ENCODE measurements around the gene PTPRG. TPM values are rescaled to one million over a fixed set of nuclear protein-coding genes. Genes with fewer than 3 reads are reported as not detected.

The PTPRG gene
- polyA plus RNA-seq, 3 donors, result 76.9 to 94.9 (median 92.1) TPM

DNA sequence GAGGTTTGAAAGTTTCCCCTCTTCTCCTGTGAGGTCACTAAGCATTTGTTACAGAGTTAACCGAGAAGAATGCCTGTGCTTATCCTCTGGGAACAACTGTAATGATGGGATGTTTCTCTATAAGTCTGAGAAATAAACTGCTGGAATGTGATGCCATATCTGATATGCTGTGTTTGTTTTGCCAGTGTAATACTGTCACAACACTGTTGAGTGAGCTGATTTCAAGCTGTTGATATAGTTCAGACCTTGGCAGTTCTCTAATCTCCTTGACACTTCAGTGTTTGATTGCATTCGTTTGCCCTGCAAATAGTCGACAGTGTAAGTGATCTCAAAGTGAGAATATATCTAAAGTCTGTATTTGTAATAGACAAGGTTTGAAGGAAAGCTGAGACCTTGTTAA, 73.3 kb downstream of the PTPRG start:
- DNase-seq (ENCODE audit: extremely low read depth in 1 of 11, low read depth in 9 of 11, low spot score in 4 of 11), result peak in 2 of 11 donors; percentile 11 to 16

DNA sequence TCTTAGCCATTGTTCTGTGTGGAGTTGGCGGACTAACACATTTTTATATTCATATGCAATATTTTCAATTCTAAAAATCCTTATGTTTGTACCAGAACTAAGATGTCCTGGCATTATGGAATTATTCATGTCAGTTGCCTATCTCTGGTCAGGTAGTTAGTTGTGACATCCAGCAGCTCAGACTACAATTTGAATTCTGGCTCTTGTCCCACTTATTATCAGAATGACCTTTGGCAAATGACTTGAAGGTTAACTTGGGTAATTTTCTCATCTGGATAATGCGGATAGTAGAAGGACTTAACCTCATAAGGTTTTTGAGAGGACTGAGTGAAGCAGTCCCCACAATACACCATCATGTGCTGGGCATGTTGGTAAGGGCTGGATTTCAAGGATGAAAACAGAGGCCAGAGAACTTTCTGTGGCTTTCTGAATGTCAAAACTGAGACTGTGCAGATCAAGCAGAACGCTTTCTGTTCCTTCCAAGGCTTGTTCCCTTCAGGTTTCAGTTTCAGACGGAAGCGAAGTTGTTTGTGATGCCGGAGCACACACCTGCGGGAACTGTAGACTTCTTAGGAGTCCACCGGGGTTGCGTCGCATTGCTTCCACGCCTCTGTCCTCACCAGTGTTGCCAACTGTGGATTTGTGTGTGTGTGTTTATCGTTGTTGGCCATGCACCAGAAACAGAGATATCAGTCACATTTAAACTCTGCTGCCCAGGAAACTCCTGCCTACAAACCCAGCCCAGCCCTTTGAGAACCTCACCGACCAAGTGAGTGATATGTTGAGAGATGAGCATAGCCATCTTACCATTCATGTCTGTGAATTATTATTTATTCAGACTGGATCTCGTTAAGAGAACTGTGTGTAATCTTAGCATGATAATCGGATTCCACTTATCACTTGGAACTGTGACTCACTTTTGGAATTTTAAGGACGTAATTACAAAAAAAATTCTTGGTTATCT, 76.0 kb downstream of the PTPRG start:
- no peak for DNase-seq (ENCODE audit: extremely low read depth in 1 of 11, low read depth in 9 of 11, low spot score in 4 of 11)

DNA sequence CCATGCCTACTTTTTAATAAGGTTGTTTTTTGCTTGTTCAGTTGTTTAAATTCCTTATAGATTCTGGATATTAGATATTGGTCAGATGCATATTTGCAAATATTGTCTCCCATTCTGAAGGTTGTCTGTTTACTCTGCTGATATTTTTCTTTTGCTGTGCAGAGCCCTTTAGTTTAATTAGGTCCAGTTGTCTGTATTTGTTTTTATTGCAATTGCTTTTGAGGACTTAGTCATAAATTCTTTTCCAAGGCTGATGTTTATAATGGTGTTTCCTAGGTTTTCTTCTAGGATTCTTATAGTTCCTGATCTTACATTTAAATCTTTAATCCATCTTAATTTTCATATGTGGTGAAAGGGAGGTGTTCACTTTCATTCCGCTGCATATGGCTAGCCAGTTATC, 77.4 kb downstream of the PTPRG start:
- DNase-seq (ENCODE audit: extremely low read depth in 1 of 11, low read depth in 9 of 11, low spot score in 4 of 11), result no peak

DNA sequence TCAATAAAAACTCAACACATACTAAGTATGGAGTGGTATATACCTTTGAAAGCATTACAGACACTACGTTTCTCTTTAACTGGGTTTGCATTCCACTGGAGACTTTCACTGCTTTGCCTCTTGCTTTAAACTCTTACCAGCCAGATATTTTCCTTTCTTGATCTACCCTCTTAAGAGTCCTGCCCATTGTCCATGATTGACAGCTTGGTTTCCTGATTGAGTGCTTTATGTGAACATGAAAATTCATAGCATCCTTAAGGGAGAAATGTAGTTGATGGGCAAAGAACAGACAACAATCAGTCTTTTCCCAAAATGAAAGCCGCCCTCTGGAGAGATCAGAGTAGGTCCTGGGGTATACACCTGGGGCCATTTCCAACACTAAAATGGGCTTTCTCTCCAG, 78.6 kb downstream of the PTPRG start:
- DNase-seq (ENCODE audit: extremely low read depth in 1 of 11, low read depth in 9 of 11, low spot score in 4 of 11), result no peak

DNA sequence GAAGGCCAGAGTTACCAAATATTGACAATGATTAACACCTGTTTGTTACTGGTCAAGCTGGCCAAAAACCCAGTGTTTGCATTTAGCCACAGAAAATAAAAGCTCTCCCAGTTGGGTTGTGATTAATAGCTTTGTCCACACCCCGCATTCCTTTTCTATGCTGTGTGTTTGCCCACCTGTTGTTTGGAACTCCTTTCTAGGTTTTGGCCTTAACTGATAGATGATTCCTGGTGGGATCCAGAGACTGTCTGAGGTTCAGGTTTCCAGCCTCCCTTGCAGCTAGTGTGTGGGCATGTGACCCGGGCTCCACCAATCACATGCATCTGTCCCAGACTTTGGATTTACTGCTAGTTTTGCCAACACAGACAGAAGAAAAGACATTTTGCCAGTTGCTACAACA, 83.8 kb downstream of the PTPRG start:
- no peak for DNase-seq (ENCODE audit: extremely low read depth in 1 of 11, low read depth in 9 of 11, low spot score in 4 of 11)

DNA sequence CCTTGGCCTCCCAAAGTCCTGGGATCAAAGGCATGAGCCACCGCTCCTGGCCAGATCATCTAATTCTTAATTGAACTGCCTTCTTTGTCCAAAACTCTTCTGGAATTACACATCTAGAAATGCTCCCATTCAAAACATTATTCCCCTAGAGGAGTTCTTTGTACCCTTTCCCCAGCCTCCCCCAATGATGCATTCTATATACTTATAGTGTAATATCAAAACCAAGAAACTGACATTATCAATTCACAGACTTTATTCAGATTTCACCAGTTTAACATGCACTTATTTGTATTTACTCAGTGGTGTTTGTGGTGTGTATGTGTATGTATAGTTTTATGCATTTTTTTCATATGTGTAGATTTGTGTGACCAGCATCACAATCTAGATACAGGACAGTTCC, 85.0 kb downstream of the PTPRG start:
- no peak for DNase-seq (ENCODE audit: extremely low read depth in 1 of 11, low read depth in 9 of 11, low spot score in 4 of 11)

DNA sequence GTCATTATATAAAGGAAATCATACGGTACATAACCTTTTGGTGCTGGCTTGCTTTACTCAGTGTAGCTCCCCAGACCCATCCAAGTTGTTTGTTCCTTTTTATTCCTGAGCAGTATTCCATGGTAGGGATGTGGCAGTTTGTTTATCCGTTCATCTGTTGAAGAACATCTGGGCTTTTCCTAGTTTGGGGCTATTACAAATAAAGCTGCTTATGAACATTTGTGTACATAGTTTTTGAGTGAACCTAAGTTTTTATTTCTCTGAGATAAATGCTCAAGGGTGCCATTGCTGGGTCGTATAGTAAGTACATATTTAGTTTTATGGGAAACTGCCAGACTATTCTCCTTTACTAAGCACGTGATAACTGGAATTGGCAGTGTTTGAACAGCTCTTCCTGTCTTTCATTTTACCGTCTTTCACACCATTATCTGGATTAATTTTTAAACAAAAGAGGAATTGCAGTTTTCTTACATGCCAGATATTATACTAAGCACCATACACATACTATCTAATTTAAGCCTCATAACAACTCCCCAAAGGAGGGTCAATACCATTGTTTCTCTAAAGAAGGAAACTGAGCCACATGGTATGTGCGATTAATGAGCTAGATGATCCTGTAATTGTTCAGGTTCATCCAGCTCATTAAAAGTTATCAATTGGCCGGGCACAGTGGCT, 85.6 kb downstream of the PTPRG start:
- no peak for DNase-seq (ENCODE audit: extremely low read depth in 1 of 11, low read depth in 9 of 11, low spot score in 4 of 11)

DNA sequence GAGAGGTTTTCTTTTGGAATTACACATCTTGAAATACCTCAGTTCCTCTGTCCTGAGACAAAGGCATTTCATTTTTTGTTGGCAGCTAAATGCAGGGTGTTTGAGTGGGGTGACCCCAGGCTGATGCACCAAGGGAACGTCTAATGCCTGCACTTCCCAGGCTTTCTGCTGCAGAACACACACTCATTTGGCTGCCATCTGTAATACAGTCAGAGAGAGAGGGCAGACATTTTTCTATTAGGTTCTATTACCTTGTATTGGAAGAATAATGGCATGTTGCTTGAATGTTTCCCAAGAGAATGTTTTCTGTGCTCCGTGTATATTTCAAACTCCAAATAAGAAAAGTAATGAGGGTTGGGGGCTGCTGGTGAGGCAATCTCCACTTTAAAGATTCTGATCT, 87.1 kb downstream of the PTPRG start:
- DNase-seq (ENCODE audit: extremely low read depth in 1 of 11, low read depth in 9 of 11, low spot score in 4 of 11), result no peak

DNA sequence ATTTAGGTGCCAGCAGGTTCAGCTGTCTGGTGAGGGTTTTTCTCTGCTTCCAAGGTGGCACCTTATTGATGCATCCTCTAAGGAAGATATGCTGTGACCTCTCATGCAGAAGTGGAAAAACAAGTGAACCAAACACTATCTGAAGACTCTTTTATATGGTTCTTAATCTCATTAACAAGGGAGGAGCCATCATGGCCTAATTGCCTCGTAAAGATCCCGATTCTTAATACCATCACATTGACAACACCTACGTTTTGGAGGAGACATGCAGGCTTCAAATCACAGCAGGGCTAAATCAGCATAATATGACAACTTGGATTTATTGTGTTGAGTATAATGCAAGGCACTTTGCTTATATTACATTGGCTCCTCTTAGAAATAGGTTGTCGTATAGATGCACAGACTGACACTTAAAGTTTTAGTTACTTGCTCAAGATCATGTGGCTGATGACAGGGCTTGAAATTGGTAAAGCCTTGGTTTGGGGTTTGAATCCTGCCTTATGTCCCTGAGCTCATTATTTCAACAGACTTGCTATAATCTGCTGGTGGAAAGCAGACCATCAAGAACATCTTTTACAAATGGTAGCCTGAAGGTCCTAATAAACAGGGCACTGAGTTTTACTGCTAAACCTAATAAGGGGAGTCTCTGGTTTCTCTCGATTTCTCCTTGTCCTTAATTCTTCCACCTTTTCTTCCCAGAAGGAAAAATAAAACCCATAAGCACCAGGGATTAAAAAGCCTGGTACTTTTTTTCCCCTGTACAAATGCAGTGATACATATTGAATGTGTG, 88.2 kb downstream of the PTPRG start:
- DNase-seq (ENCODE audit: extremely low read depth in 1 of 11, low read depth in 9 of 11, low spot score in 4 of 11), result no peak

DNA sequence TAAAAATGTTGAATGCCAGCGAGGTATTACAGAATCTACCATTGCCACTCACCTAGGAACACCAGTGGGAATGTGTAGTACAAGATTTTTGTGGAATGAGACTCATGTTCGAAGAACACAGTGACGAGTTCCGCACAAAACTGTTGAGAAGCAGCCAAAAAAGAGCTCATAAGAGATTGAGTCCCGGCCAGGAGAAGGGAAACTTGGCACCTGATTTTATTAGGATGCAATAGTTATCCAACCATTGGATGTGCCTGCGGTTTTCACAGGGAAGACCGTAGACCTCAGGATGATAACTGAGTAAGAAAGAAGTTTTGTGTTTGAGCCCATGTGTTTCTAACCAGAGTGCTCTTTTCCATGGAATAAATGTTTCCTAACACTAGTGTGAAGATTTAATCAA, 88.9 kb downstream of the PTPRG start:
- DNase-seq (ENCODE audit: extremely low read depth in 1 of 11, low read depth in 9 of 11, low spot score in 4 of 11), result no peak

DNA sequence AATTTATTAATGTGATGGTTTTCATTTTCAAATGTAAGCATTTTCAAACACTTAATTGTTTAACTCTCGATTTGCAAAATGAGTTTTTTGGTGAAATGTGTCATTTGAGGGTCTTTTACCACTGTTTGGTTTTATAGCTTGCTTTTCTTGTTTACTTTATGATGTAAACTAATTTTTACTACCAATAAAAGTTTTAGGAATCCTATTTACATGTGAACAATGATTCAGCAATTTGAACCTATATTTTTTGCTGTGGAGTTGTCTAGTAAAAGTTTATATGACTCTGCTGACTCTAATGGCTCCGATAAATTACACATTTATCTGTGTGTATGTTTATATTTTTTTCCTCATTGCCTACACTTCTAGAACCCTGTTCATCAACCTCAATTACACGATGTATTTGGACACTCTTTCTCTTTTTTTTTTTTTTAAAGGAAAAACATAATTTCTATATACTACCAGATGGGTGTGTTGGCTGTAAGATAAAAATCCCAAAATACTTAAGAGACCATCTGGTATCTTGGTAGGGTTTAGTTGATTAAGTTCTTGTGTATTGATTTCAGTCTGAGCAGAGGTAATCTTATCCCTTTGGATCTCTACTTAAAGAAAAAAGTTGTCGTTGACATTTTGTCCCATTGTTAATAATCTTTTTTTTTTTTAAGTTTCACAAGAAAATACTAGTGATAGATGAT, 89.5 kb downstream of the PTPRG start:
- no peak for DNase-seq (ENCODE audit: extremely low read depth in 1 of 11, low read depth in 9 of 11, low spot score in 4 of 11)

DNA sequence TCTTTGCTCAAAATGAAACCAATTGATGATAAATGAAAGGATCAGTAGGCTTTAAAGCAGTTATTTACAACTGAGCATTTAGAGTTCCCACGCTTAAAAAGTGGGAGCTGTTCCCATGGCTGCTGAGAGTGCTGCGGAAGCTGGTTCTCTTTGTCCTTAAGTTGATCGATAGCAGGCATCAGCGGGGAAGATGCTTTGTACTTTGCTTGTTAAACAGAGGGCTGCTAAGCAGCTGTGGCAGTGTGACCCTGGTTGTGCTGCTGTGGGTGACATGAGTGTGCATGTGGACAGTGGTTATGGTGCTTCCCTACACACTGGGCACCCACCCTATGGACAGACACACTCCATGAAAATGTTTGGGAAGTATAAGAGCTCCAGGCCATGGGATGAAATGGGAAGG, 96.3 kb downstream of the PTPRG start:
- DNase-seq (ENCODE audit: extremely low read depth in 1 of 11, low read depth in 9 of 11, low spot score in 4 of 11), result no peak

DNA sequence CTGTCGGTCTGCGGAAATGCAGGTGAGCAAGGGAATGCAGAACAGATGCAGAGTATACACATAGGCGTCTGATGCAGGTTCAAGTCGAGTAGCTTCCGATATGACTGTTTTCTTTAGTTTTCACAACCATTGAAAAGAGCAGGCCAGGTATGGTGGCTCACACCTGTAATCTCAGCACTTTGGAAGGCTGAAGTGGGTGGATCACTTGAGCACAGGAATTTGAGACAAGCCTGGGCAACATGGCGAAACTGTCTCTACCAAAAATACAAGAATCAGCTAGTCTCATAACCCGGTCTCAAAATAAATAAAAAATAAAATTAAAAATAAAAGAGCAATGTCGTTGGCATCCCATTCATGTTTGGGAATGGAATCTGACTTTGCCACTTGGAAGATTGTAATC, 101.5 kb downstream of the PTPRG start:
- no peak for DNase-seq (ENCODE audit: extremely low read depth in 1 of 11, low read depth in 9 of 11, low spot score in 4 of 11)

DNA sequence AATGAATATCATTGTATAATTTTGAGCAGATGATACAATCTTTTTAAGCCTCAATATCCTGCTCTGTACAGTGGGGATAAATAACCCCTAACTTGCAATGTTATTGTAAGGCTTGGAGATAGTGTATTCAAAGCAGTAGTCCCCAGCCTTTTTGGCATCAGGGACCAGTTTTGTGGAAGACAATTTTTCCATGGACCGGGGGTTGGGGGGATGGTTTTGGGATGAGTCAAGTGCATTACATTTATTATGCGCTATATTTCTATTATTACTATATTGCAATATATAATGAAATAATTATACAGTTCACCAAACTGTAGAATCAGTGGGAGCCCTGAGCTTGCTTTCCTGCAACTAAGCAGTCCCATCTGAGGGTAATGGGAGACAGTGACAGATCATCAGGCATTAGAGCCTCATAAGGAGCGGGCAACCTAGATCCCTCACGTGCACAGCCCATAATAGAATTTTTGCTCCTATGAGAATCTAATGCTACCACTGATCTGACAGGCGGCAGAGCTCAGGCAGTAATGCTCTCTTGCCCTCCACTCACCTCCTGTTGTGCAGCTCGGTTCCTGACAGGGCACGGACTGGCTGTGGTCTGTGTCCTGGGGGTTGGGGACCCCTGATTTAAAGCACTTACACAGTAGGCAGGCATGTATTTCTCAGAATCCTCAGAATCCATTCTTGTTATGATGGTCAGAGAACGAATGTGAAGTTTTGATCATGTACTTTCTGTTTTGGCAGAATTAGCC, 102.2 kb downstream of the PTPRG start:
- DNase-seq (ENCODE audit: extremely low read depth in 1 of 11, low read depth in 9 of 11, low spot score in 4 of 11), result no peak

DNA sequence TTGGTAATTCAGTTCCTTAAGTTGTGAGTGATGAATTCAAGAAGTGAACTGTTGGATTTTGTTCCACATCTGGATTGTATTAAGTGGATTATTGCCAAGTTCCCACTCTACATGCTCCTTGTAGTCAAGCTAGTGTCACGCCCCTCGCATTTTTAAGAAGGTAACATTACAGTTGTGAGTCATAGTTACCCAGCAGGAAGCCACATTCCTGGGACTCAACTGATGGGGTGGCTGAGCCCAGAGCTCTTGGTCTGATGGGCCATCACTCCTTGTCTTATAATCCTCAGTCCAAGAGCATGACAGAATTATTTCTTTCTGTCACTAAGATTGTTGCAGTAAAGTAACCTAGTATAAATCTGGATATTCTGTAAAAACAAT, 102.7 kb downstream of the PTPRG start:
- DNase-seq (ENCODE audit: extremely low read depth in 1 of 11, low read depth in 9 of 11, low spot score in 4 of 11), result no peak

DNA sequence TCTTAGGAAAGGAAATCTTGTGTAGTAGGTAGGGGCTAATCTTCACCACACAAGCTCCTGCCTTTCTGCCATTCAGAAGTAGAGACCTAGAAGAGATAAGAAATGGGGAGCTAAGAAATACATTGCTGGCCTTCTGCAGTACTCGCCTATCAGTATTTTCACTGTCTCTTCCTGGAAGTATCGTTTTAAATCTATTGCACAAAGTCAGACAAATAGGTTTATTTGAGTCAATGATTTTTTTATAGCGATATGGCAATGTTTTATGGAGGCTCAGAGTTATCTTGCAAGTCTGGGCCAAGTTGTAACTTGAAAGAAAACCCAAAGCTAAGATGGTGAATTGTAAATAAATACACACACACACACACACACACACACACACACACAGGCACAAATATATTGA, 103.8 kb downstream of the PTPRG start:
- no peak for DNase-seq (ENCODE audit: extremely low read depth in 1 of 11, low read depth in 9 of 11, low spot score in 4 of 11)

DNA sequence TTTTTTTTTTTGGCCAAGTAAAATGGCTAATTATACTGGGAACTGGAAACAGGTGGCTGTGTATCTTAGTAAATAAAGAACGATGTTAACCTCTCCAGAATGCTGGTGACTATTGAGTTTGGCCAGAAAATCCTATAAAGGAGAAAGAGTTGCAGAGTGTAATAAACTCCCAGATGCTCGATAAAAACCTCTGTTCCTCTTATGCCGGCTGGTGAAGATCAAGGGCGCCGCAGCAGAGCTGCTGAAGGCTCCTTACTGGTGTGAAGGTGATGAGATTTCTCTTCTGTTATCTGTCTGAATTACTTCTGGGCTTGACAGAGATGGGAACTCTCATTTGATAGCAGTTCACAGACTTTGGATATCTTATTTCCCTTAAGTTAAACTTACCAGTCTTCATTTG, 104.6 kb downstream of the PTPRG start:
- DNase-seq (ENCODE audit: extremely low read depth in 1 of 11, low read depth in 9 of 11, low spot score in 4 of 11), result no peak

DNA sequence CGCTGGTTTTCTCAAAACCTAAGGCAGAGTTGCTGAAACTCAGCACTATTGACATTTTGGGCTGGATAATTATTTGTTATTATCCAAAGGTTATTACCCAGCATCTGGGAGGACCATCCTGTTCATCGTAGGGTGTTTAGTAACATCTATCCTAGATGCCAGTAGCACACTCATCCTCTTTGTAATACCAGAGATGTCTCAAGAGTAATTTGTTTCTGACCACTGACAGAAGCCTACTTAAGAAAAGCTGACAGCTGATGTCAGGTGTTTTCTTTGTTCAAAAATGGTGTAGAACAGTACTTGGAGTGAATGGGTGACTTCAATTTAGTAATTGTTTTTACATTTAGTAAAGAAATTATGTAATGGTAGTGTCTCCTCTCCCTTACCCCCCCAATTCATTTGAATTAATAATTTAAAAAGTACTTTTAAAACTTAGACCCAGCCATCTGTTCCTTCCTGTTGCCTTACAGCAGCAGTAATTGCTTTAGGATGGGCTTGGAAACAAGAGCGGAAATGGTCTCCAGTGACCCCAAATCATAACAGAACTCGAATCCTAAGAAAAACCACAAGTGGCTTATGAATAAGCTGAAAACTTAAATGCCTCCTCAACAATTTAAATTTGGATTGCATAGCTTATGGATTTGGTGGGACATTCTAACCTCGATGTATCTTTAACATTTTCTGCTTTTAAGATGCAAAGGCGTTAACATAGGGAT, 105.4 kb downstream of the PTPRG start:
- no peak for DNase-seq (ENCODE audit: extremely low read depth in 1 of 11, low read depth in 9 of 11, low spot score in 4 of 11)

Measured in renal cortex interstitium (tissue), 11 donors.